Lung (tissue), 12 donors: Measurements from ENCODE around the gene FTCD. TPM values are rescaled to one million over a fixed set of nuclear protein-coding genes. Genes with fewer than 3 reads are reported as not detected.
"Not testable (repeated sequence)": the region's sequence is repeated elsewhere in the genome, so short reads cannot be mapped to it uniquely, and the experiment has no call there.

ENCODE experiments used
- ATAC-seq: fragments of 200-7000 bp; cut with Tn5 transposase; one replicate; pipeline ENCODE4 v1.9.1; 2020; ENCODE audit warnings: moderate number of reproducible peaks; ENCODE audit not compliant: insufficient read depth, low FRiP score
- DNase-seq, 3 donors: peaks; one replicate each; pipeline ENCODE4 v3.0.0-alpha.2; 2013 to 2017
- H3K27ac ChIP-seq, 2 donors: one replicate each; pipeline ENCODE4 v1.5.1; 2013; ENCODE audit warnings: mild to moderate bottlenecking in 2 of 2, moderate library complexity in 2 of 2, control low read depth in 1 of 2, inconsistent platforms in 1 of 2, low read depth in 1 of 2, low read length in 1 of 2
- H3K27me3 ChIP-seq, 3 donors: one replicate each; pipeline ENCODE4 v1.5.1; 2013; ENCODE audit warnings: low read length in 2 of 3; ENCODE audit not compliant: control insufficient read depth in 3 of 3, insufficient read depth in 3 of 3
- H3K36me3 ChIP-seq, 4 donors: one replicate each; pipeline ENCODE4 v1.5.1; 2013; ENCODE audit warnings: low read length in 4 of 4, mild to moderate bottlenecking in 1 of 4, moderate library complexity in 1 of 4; ENCODE audit not compliant: control insufficient read depth in 4 of 4, insufficient read depth in 4 of 4
- H3K4me1 ChIP-seq, 5 donors: one replicate each; pipeline ENCODE4 v1.5.1; 2013; ENCODE audit warnings: low read length in 5 of 5, mild to moderate bottlenecking in 2 of 5, moderate library complexity in 1 of 5; ENCODE audit not compliant: control insufficient read depth in 5 of 5, insufficient read depth in 5 of 5
- H3K4me3 ChIP-seq: one replicate; pipeline ENCODE4 v1.5.1; 2013; ENCODE audit warnings: mild to moderate bottlenecking, control low read depth, moderate library complexity
- H3K9ac ChIP-seq, 2 donors: one replicate each; pipeline ENCODE4 v1.5.1; 2013; ENCODE audit warnings: low read length in 2 of 2, control low read depth in 1 of 2; ENCODE audit not compliant: insufficient read depth in 1 of 2
- H3K9me3 ChIP-seq, 4 donors: one replicate each; pipeline ENCODE4 v1.5.1; 2013; ENCODE audit warnings: low read length in 3 of 4, mild to moderate bottlenecking in 1 of 4, moderate library complexity in 1 of 4; ENCODE audit not compliant: control insufficient read depth in 4 of 4, insufficient read depth in 3 of 4
- WGBS, 2 donors: extraction: QIAGEN DNeasy Blood & Tissue Kit; methylation state at CpG; one replicate each; pipeline ENCODE4 v1.1.7; 2013; 5-methylcytosine and 5-hydroxymethylcytosine counted together
- polyA plus RNA-seq, 2 donors: library from polyadenylated mRNA; stranded (reverse); fragments of 200-250 nt; gene quantifications; one replicate each; pipeline ENCODE4 v1.2.1, GENCODE V29; 2013
- total RNA-seq, 2 donors: library from RNA; depleted of rRNA in 1 of 2; stranded (reverse); fragments of >200 nt in 1 of 2; gene quantifications; one replicate each; pipeline ENCODE4 v1.2.1, GENCODE V29; 2014 to 2021
- TF ChIP-seq, protein P1 (sequence below): IDR thresholded peaks from 2 replicates; pipeline ENCODE4 v1.5.1; 2012; ENCODE audit warnings: mild to moderate bottlenecking; ENCODE audit errors: control extremely low read depth, extremely low read depth
- donor health status: control.
- donor health status: control.
- donor health status: Bipolar disorder and iron deficiency.
- donor health status: healthy.
- donor health status: DM: yes; HTN: yes; CAD: no.

FTCD gene
- total and polyA plus RNA-seq, 4 donors: 0.03 to 0.43 (median 0.20) TPM

DNA sequence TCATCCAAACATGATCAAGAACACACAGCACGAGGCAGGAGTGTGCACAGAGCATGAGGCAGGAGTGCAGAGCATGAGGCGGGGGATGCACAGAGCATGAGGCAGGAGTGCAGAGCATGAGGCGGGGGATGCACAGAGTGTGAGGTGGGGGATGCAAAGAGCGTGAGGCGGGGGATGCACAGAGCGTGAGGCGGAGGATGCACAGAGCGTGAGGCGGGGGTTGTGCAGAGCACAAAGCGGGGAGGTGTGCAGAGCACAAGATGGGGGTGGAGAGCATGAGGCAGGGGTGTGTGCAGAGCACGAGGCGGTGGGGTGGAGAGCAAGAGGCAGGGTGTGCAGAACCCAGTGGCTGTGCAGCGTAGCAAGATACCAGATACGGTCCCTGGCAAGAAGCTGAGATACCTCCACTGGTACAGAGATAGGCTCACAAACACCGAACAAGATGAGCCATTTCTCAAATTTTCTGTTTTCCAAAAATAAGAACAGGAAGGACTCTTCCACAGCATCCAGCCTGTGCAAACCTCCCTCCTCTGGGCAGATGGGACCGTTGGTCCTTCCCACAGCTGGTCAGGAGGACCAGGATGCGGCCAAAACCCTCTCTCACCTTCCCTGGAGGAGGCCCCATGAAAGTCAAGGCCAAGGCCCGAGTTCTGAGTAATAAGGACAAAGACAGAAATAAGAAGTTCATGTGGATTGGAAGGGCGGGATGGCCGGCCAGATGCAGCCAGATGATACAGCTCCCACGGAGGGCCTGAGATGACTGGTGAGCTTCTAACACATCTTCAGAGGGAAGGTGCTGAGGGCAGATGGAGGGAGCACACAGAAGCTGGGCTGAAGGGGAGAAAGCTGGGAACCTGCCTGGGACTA, 16.9 kb upstream of the FTCD start:
- Histone ChIP-seq H3K9me3 (peaks cover 0 to 3% (median 0%) of the 10 kb centered on the region in 4 donors), H3K27me3 (no peaks in the 10 kb centered on the region), H3K36me3 (no peaks in the 10 kb centered on the region), H3K4me3 (no peak overlapping the region), H3K4me1 (no peaks in the 10 kb centered on the region), H3K27ac (no peak overlapping the region), H3K9ac (no peak overlapping the region)
- TF ChIP-seq, protein P1, sequence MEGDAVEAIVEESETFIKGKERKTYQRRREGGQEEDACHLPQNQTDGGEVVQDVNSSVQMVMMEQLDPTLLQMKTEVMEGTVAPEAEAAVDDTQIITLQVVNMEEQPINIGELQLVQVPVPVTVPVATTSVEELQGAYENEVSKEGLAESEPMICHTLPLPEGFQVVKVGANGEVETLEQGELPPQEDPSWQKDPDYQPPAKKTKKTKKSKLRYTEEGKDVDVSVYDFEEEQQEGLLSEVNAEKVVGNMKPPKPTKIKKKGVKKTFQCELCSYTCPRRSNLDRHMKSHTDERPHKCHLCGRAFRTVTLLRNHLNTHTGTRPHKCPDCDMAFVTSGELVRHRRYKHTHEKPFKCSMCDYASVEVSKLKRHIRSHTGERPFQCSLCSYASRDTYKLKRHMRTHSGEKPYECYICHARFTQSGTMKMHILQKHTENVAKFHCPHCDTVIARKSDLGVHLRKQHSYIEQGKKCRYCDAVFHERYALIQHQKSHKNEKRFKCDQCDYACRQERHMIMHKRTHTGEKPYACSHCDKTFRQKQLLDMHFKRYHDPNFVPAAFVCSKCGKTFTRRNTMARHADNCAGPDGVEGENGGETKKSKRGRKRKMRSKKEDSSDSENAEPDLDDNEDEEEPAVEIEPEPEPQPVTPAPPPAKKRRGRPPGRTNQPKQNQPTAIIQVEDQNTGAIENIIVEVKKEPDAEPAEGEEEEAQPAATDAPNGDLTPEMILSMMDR: no peak
- ATAC-seq (no peak), DNase-seq (no peak)
- 90 to 95% methylated on average over 21 of the region's 21 CpGs for WGBS, 2 donors

DNA sequence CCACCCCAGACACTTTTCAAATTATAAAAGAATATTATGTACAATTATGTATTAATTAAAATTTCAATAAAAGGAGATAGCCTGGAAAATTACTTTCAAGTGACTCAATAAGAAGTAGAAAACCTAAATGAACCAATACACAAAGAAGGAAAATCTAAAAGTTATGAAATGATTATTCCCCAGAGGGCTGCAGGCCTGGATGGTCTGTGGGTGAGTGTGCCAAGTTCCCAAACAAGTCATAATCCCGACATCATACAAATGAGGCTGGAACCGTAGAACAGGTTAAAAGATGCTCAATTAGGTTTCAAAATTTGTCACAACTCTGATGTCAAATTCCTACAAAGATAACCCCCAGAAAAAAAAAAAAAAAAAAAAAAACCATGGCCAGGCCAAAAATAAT, 16.2 kb upstream of the FTCD start:
- TF ChIP-seq, protein P1: no peak
- ATAC-seq (no peak), DNase-seq (no peak)
- H3K4me1 ChIP-seq: no peaks in the 10 kb centered on the region
- H3K9me3 ChIP-seq: peaks cover 0 to 3% (median 0%) of the 10 kb centered on the region in 4 donors
- no peak overlapping the region for H3K4me3 ChIP-seq
- H3K9ac ChIP-seq: no peak overlapping the region
- 73 to 79% methylated on average over 2 of the region's 2 CpGs for WGBS, 2 donors
- no peak overlapping the region for H3K27ac ChIP-seq
- no peaks in the 10 kb centered on the region for H3K36me3 ChIP-seq
- H3K27me3 ChIP-seq: no peaks in the 10 kb centered on the region

DNA sequence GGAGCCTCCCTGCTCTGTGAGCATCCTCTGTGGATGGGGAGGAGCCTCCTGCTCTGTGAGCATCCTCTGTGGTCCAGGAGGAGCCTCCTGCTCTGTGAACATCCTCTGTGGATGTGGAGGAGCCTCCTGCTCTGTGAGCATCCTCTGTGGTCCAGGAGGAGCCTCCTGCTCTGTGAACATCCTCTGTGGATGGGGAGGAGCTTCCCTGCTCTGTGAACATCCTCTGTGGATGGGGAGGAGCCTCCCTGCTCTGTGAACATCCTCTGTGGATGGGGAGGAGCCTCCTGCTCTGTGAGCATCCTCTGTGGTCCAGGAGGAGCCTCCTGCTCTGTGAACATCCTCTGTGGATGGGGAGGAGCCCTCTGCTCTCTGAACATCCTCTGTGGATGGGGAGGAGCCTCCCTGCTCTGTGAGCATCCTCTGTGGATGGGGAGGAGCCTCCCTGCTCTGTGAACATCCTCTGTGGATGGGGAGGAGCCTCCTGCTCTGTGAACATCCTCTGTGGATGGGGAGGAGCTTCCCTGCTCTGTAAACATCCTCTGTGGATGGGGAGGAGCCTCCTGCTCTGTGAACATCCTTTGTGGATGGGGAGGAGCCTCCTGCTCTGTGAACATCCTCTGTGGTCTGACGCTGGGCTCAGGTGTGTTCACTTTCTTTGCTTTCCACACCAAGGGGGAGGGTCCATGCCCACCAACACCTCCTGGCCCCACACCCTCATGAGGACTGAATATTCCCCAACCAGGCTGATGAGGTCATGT, 15.2 kb upstream of the FTCD start:
- not testable (repeated sequence) for H3K36me3 ChIP-seq, ATAC-seq, H3K9me3 ChIP-seq, H3K27ac ChIP-seq, H3K27me3 ChIP-seq, H3K4me1 ChIP-seq, H3K9ac ChIP-seq, H3K4me3 ChIP-seq
- peak in 1 of 3 donors; percentile 3 for DNase-seq
- 52 to 69% methylated on average over 1 of the region's 1 CpG for WGBS, 2 donors
